SH-SY5Y (cell line): Measurements from ENCODE around the gene OMG.

Source experiments
- GATA2 ChIP-seq: IDR thresholded peaks from 2 replicates; pipeline ENCODE4 v1.6.1; 2011; ENCODE audit warnings: mild to moderate bottlenecking, low read depth, low read length
- GATA3 ChIP-seq: IDR thresholded peaks from 2 replicates; pipeline ENCODE4 v1.6.1; 2011; ENCODE audit warnings: low read depth, mild to moderate bottlenecking, low read length, moderate library complexity

The OMG gene

GRCh38 chr17:31251105-31251969, 45.7 kb downstream of the OMG start:
- no peak for TF ChIP-seq GATA3
- TF ChIP-seq GATA2 = no peak

GRCh38 chr17:31250229-31250628, 46.8 kb downstream of the OMG start:
- TF ChIP-seq GATA3 (no peak), GATA2 (no peak)

GRCh38 chr17:31249835-31250141, 47.3 kb downstream of the OMG start:
- TF ChIP-seq GATA3 = no peak
- no peak for TF ChIP-seq GATA2

- TF ChIP-seq GATA2 = no peak
Observed at GRCh38 chr17:31248986-31249834, 47.8 kb downstream of the OMG start.
